Endothelial cell of umbilical vein (primary cell): Measurements from ENCODE around the gene FCER2. TPM values are rescaled to one million over a fixed set of nuclear protein-coding genes. Genes with fewer than 3 reads are reported as not detected.

Experiments
- BruUV-seq: library from RNA; stranded (reverse); fragments of 400-500 nt; replicated peaks from 2 replicates; lab custom pipeline; 2021; lab: Mats Ljungman, UMichigan
- CTCF ChIA-PET: fragments of 300-600, 350-600 bp; sonication (Branson Sonifier 250); formaldehyde crosslinking; loops from one replicate; lab custom pipeline; 2021; ENCODE audit warnings: antibody characterized with exemption, inconsistent platforms; lab: Charles Lee
- POLR2A ChIA-PET: fragments of 300-600, 350-600 bp; sonication (Branson Sonifier 250); formaldehyde crosslinking; loops from one replicate; lab custom pipeline; 2021; ENCODE audit warnings: antibody characterized with exemption, inconsistent platforms; lab: Charles Lee
- DNase-seq: peaks from one replicate; pipeline ENCODE4 v3.0.0-alpha.2; 2011; ENCODE audit warnings: low read depth, low spot score
- FAIRE-seq: peaks from 2 replicates; lab custom pipeline; 2011; peaks lifted over from hg19 to GRCh38; lab: Jason Lieb, UNC
- H2AFZ ChIP-seq: 2 replicates; pipeline ENCODE4 v1.6.0; 2012; ENCODE audit warnings: low read depth, low read length, control low read depth, inconsistent platforms
- H3K27ac ChIP-seq: 2 replicates; pipeline ENCODE4 v1.5.1; 2011; ENCODE audit warnings: low read depth, mild to moderate bottlenecking, control low read depth, low read length, moderate library complexity; ENCODE audit not compliant: insufficient read depth
- H3K27me3 ChIP-seq, 2 experiments: 2 replicates each; pipeline versions ENCODE4 v1.6.0 to v1.6.1; 2011; ENCODE audit warnings: low read length in 2 of 2, mixed read lengths in 1 of 2; ENCODE audit not compliant: control insufficient read depth in 2 of 2, insufficient read depth in 2 of 2
- H3K36me3 ChIP-seq, 2 experiments: 2 replicates in 1 of 2; 3 replicates in 1 of 2; pipeline ENCODE4 v1.5.1; 2011; ENCODE audit warnings: low read length in 2 of 2, mild to moderate bottlenecking in 1 of 2, moderate library complexity in 1 of 2; ENCODE audit not compliant: control insufficient read depth in 2 of 2, insufficient read depth in 2 of 2; ENCODE audit errors: extremely low read depth in 1 of 2
- H3K4me1 ChIP-seq: 3 replicates; pipeline ENCODE4 v1.5.1; 2011; ENCODE audit warnings: mild to moderate bottlenecking, low read length; ENCODE audit not compliant: control insufficient read depth, insufficient read depth; ENCODE audit errors: extremely low read depth
- H3K4me2 ChIP-seq: 2 replicates; pipeline ENCODE4 v1.6.1; 2011; ENCODE audit warnings: low read length, control low read depth, mixed read lengths; ENCODE audit not compliant: insufficient read depth
- H3K4me3 ChIP-seq, 3 experiments: fragments of 200-600 bp in 1 of 3; sonication (generic), shearing (Covaris generic) in 1 of 3; replicated peaks in 1 of 3; 2 replicates each; pipeline ENCODE4 v1.5.1; 2011 to 2016; ENCODE audit warnings: control low read depth in 3 of 3, low read length in 3 of 3, mild to moderate bottlenecking in 2 of 3, inconsistent platforms in 1 of 3, low read depth in 1 of 3, moderate library complexity in 1 of 3; ENCODE audit not compliant: insufficient read depth in 1 of 3
- H3K79me2 ChIP-seq: 2 replicates; pipeline ENCODE4 v1.6.0; 2012; ENCODE audit warnings: low read length, inconsistent platforms; ENCODE audit not compliant: control insufficient read depth, insufficient read depth
- H3K9ac ChIP-seq: replicated peaks from 2 replicates; pipeline ENCODE3; 2011; ENCODE audit warnings: low read length, control low read depth; ENCODE audit not compliant: insufficient read depth; ENCODE audit errors: extremely low read depth
- H3K9me1 ChIP-seq: replicated peaks from 3 replicates; pipeline ENCODE4 v1.6.0; 2011; ENCODE audit warnings: mild to moderate bottlenecking, low read length; ENCODE audit not compliant: control insufficient read depth, insufficient read depth; ENCODE audit errors: extremely low read depth
- H3K9me3 ChIP-seq: replicated peaks from 2 replicates; pipeline ENCODE4 v1.5.1; 2012; ENCODE audit warnings: low read length, inconsistent platforms; ENCODE audit not compliant: control insufficient read depth, insufficient read depth
- H4K20me1 ChIP-seq: replicated peaks from 2 replicates; pipeline ENCODE3; 2011; ENCODE audit warnings: mild to moderate bottlenecking, low read length; ENCODE audit not compliant: control insufficient read depth, insufficient read depth; ENCODE audit errors: extremely low read depth
- CTCF ChIP-seq, 2 donors: IDR thresholded peaks; 1 replicate in 1 of 2; 2 replicates in 1 of 2; pipeline ENCODE4 v1.5.1; 2011; ENCODE audit warnings: low read length in 2 of 2, mild to moderate bottlenecking in 2 of 2, moderate library complexity in 2 of 2, control low read depth in 1 of 2, inconsistent platforms in 1 of 2, low read depth in 1 of 2; ENCODE audit not compliant: insufficient read depth in 1 of 2; ENCODE audit errors: extremely low read depth in 1 of 2
- JUN ChIP-seq: IDR thresholded peaks from 2 replicates; pipeline ENCODE4 v1.6.1; 2011; ENCODE audit warnings: borderline replicate concordance, low read depth; ENCODE audit not compliant: insufficient read length, insufficient read depth
- dilution Hi-C: fragments of 300-500 bp; cut with MboI; formaldehyde crosslinking; loops from one replicate; pipeline ENCODE4 v1.15.0; 2019; ENCODE audit warnings: low sequenced_read_pairs; ENCODE audit not compliant: extremely low pct_ligation_motif_present
- intact Hi-C: fragments of 100-400 bp; cut with micrococcal nuclease; formaldehyde crosslinking; loops from one replicate; pipeline ENCODE4 v1.10.0; 2022
- polyA plus RNA-seq, 4 experiments: library from polyadenylated mRNA; depleted of rRNA in 3 of 4; stranded (reverse) in 3 of 4; unstranded in 1 of 4; fragments of >200 nt; gene quantifications; 2 replicates each; pipeline versions ENCODE4 v1.2.1 to v1.2.3, GENCODE V29; 2011 to 2012; ENCODE audit warnings: missing spikeins in 1 of 4
- total RNA-seq: library from RNA; stranded (reverse); gene quantifications from 2 replicates; pipeline ENCODE4 v1.2.3, GENCODE V29; 2021

FCER2 gene
- total and polyA plus RNA-seq, 2 donors (not counting 3 experiments of a cell fraction or from before 2014, with no cell fraction given): not detected

GRCh38 chr19:7748756-7749155, 46.8 kb upstream of the FCER2 start:
- peak; percentile 38 for FAIRE-seq
- dilution Hi-C loops: no loop called here

More at GRCh38 chr19:7748756-7749155, 46.8 kb upstream of the FCER2 start:
- Histone ChIP-seq H3K27me3 (peaks cover 0 to 2% of the 10 kb centered on the region in 2 experiments), H3K9ac (no peak overlapping the region), H3K79me2 (no peaks in the 10 kb centered on the region), H3K9me3 (no peaks in the 10 kb centered on the region), H2AFZ (no peak overlapping the region), H3K4me3 (no peak overlapping the region), H3K36me3 (no peaks in the 10 kb centered on the region), H3K4me2 (no peak overlapping the region), H4K20me1 (no peaks in the 10 kb centered on the region), H3K27ac (no peak overlapping the region), H3K4me1 (no peaks in the 10 kb centered on the region), H3K9me1 (no peaks in the 10 kb centered on the region)
- no TSS peak for BruUV-seq
- TF ChIP-seq JUN: no peak
- peak in 1 of 2 donors; percentile 43 for TF ChIP-seq CTCF (IDR thresholded peaks at IDR 0.05; ENCODE audit: extremely low read depth in 1 of 2, insufficient read depth in 1 of 2, low read depth in 1 of 2, low read length in 2 of 2)
- ChIA-PET POLR2A (no interaction called here), CTCF (interaction anchor here (0.7 to 2.0 kb wide), 4 partner anchors 43 to 120 kb away, joined by 3 to 35 read pairs (median 3); no protein-coding TSS in a partner anchor)
- DNase-seq: peak; percentile 58
- intact Hi-C loops: loop anchor here (1.0 kb wide), 1 partner anchor 51 kb away; no protein-coding TSS in a partner anchor
